Measurements from ENCODE around the gene HLA-DMB. TPM values are rescaled to one million over a fixed set of nuclear protein-coding genes. Genes with fewer than 3 reads are reported as not detected.

Gene HLA-DMB
- total RNA-seq, 2 donors from 2014 or later: 6.7 to 28.8 TPM

DNA sequence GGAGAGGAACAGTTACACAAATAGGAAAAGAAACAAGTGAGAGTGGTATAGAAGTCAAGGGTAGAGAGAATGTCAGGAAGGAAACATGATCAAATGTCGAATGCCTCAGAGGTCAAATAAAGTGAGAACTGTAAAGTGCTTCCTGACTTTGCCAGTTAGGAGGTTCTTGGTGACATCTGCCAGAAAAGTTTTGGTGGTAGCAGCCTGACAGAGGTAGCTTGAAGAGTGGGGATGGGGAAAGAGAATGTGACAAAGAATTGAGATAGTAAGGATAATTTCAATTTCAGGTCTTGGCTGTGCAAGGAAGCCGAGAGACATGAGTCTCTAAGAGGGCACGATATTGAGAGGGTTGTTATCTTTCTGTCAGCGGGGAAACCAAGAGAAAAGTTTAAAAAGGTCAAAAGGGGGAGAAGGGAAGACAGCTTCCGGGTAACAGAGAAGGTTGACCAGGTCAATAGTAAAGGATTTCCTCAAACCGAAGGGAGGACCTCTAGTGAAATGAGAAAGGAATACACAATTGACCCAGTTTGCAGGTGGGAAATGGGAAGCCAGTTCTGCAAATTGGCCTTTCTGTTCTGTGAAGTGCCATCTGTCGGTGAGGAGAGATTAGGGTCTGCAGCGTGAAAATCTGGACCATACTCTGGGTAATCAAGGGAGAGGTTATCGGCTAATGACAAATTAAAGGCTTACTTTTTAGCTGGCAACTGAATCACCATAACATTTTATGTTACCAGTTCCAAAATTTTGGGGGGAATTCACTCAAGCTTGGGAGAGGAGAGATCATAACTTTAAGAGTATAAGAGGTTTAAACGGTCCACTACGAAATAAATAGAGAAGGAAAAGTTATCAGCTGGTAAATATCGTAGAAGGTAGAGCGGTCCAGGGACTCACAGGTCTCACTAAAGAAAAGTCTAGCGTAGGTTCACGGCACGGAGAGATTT is 26.6 kb upstream of the HLA-DMB start:
- peak overlapping the region; percentile 96 for H3K27ac ChIP-seq
- H3K4me1 ChIP-seq: peaks cover 9% of the 10 kb centered on the region
- peak overlapping the region; percentile 91 for H3K4me3 ChIP-seq
- intact Hi-C loops (cut with DNase I): no loop called here
- H3K27me3 ChIP-seq: no peaks in the 10 kb centered on the region
- H3K9me3 ChIP-seq: no peaks in the 10 kb centered on the region
- TF ChIP-seq CTCF (IDR thresholded peaks at IDR 0.05): peak; percentile 45
- H3K36me3 ChIP-seq: no peaks in the 10 kb centered on the region
- peak overlapping the region; percentile 95 to 100 for H3K9ac ChIP-seq (ENCODE audit: low read depth in 2 of 2, low read length in 2 of 2)
- peak; percentile 70 for DNase-seq

DNA sequence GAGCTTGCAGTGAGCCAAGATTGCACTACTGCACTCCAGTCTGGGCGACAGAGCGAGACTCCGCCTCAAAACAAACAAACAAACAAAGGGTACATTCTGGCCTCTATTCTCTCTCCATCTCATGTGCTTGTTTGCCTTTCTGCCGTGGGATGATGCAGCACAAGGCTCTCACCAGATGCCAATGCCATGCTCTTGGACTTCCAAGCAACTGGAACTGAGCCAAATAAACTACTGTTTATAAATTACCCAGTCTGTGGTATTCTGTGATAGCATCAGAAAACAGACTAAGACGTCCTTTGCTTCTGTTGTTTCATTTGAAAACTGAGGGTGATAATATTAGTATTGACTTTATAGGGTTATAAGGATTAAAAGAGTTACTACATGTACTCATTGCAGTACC is 23.9 kb upstream of the HLA-DMB start:
- peaks cover 9% of the 10 kb centered on the region for H3K4me1 ChIP-seq

GRCh38 chr6:32963866-32964265 is 23.0 kb upstream of the HLA-DMB start:
- intact Hi-C loops (cut with DNase I): no loop called here
- no peaks in the 10 kb centered on the region for H3K27me3 ChIP-seq
- H3K36me3 ChIP-seq: no peaks in the 10 kb centered on the region
- no peaks in the 10 kb centered on the region for H3K9me3 ChIP-seq
- peaks cover 9% of the 10 kb centered on the region for H3K4me1 ChIP-seq
- DNase-seq: no peak
- H3K9ac ChIP-seq (ENCODE audit: low read depth in 2 of 2, low read length in 2 of 2): no peak overlapping the region
- H3K4me3 ChIP-seq: no peak overlapping the region
- no peak overlapping the region for H3K27ac ChIP-seq
- TF ChIP-seq CTCF (IDR thresholded peaks at IDR 0.05): no peak

More for the DNA sequence above, 23.9 kb upstream of the HLA-DMB start:
- Histone ChIP-seq H3K9me3 (no peaks in the 10 kb centered on the region), H3K4me3 (no peak overlapping the region), H3K27ac (no peak overlapping the region), H3K9ac (ENCODE audit: low read depth in 2 of 2, low read length in 2 of 2) (no peak overlapping the region), H3K36me3 (no peaks in the 10 kb centered on the region), H3K27me3 (no peaks in the 10 kb centered on the region)
- intact Hi-C loops (cut with DNase I): no loop called here
- no peak for TF ChIP-seq CTCF (IDR thresholded peaks at IDR 0.05)
- DNase-seq: no peak

DNA sequence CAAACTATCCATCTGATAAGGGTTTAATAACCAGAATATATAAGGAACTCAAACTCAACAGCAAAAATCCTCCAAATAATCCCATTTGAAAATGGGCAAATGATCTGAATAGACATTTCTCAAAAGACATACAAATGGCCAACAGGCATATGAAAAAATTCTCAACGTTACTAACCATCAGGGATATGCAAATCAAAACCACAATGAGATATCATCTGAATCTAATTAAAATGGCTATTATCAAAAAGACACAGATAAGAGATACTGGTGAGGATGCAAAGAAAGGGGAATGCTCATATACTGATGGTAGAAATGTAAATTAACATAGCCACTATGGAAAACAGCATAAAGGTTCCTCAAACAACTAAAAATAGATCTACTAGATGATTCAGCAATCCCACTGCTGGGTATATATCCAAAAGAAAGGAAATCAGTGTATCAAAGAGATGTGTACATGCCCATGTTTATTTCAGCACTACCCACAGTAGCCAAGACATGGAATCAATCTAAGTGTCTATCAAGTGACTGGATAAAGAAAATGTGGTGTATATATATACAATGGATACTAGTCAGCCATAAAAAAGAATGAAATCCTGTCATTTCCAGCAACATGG is 21.5 kb upstream of the HLA-DMB start:
- intact Hi-C loops (cut with DNase I): no loop called here
- no peaks in the 10 kb centered on the region for H3K36me3 ChIP-seq
- no peaks in the 10 kb centered on the region for H3K27me3 ChIP-seq

GRCh38 chr6:32960563-32960962 is 19.7 kb upstream of the HLA-DMB start:
- no peak for TF ChIP-seq CTCF (IDR thresholded peaks at IDR 0.05)
- H3K4me1 ChIP-seq: peaks cover under 1% of the 10 kb centered on the region
- DNase-seq: no peak
- H3K27ac ChIP-seq: no peak overlapping the region
- intact Hi-C loops (cut with DNase I): no loop called here
- H3K36me3 ChIP-seq: no peaks in the 10 kb centered on the region
- H3K9ac ChIP-seq (ENCODE audit: low read depth in 2 of 2, low read length in 2 of 2): no peak overlapping the region
- no peaks in the 10 kb centered on the region for H3K9me3 ChIP-seq
- no peak overlapping the region for H3K4me3 ChIP-seq
- H3K27me3 ChIP-seq: no peaks in the 10 kb centered on the region

More for the DNA sequence above, 21.5 kb upstream of the HLA-DMB start:
- Histone ChIP-seq H3K4me1 (peaks cover 9% of the 10 kb centered on the region), H3K9ac (ENCODE audit: low read depth in 2 of 2, low read length in 2 of 2) (no peak overlapping the region), H3K4me3 (no peak overlapping the region), H3K27ac (no peak overlapping the region), H3K9me3 (no peaks in the 10 kb centered on the region)
- DNase-seq: no peak
- TF ChIP-seq CTCF (IDR thresholded peaks at IDR 0.05): no peak

Measured in colonic mucosa (tissue), 4 donors.